Gastrocnemius medialis (tissue), 4 donors: ENCODE results near the gene UCHL3. TPM values are rescaled to one million over a fixed set of nuclear protein-coding genes. Genes with fewer than 3 reads are reported as not detected.
A peak's percentile ranks its signal among the peaks of the same experiment; 100 is the strongest.

ENCODE experiments used
- ATAC-seq, 2 donors: fragments of 150-250 bp; one replicate each; pipeline ENCODE4 v1.9.1; 2016
- DNase-seq, 2 donors: peaks; one replicate each; pipeline ENCODE4 v3.0.0-alpha.2; 2019
- H3K27ac ChIP-seq, 4 donors: fragments of 200-600 bp; sonication (generic); 1 replicate in 1 of 4; 2 replicates in 3 of 4; pipeline ENCODE4 v1.5.1; 2016 to 2018; ENCODE audit warnings: mild to moderate bottlenecking in 2 of 4, moderate library complexity in 1 of 4
- H3K27me3 ChIP-seq, 3 donors: fragments of 200-600 bp; sonication (generic) in 2 of 3; 1 replicate in 1 of 3; 2 replicates in 2 of 3; pipeline versions ENCODE4 v1.5.1 to v1.6.0; 2016 to 2019; ENCODE audit warnings: mild to moderate bottlenecking in 1 of 3, moderate library complexity in 1 of 3
- H3K36me3 ChIP-seq, 2 donors: fragments of 200-600 bp; sonication (generic) in 1 of 2; one replicate each; pipeline ENCODE4 v1.5.1; 2017 to 2018
- H3K4me1 ChIP-seq, 2 donors: fragments of 200-600 bp; sonication (generic) in 1 of 2; one replicate each; pipeline ENCODE4 v1.5.1; 2016 to 2017; ENCODE audit warnings: mild to moderate bottlenecking in 2 of 2
- H3K4me3 ChIP-seq, 4 donors: fragments of 200-600 bp; sonication (generic) in 3 of 4; 1 replicate in 1 of 4; 2 replicates in 3 of 4; pipeline ENCODE4 v1.5.1; 2016 to 2019; ENCODE audit warnings: mild to moderate bottlenecking in 2 of 4
- H3K9me3 ChIP-seq, 3 donors: fragments of 200-600 bp; sonication (generic) in 2 of 3; 1 replicate in 1 of 3; 2 replicates in 2 of 3; pipeline ENCODE4 v1.5.1; 2016 to 2019
- CTCF ChIP-seq, 5 experiments: fragments of 450-650 bp in 3 of 5; fragments of 200-600 bp in 2 of 5; sonication (generic) in 2 of 5; IDR thresholded peaks in 4 of 5; conservative IDR thresholded peaks in 1 of 5; 1 replicate in 4 of 5; 2 replicates in 1 of 5; pipeline ENCODE4 v1.5.1; 2016 to 2019; ENCODE audit warnings: antibody characterized with exemption in 5 of 5, mild to moderate bottlenecking in 3 of 5, moderate library complexity in 3 of 5
- POLR2A ChIP-seq, 2 donors: fragments of 450-650 bp; IDR thresholded peaks; one replicate each; pipeline ENCODE4 v1.6.1; 2017; ENCODE audit warnings: antibody characterized with exemption in 2 of 2, mild to moderate bottlenecking in 2 of 2, moderate library complexity in 2 of 2
- in situ Hi-C, 4 donors: fragments of 200-750 bp; cut with MboI; loops; one replicate each; pipeline versions ENCODE4 v1.15.0 to v1.8.0; 2017; ENCODE audit warnings: low sequenced_read_pairs in 4 of 4
- intact Hi-C: fragments of 100-400 bp; cut with DNase I; formaldehyde crosslinking; loops from one replicate; pipeline ENCODE4 v1.15.1; 2023; ENCODE audit warnings: low total_unique reads
- total RNA-seq, 4 donors: library from RNA; depleted of rRNA; stranded (reverse); fragments of >200 nt; gene quantifications; one replicate each; pipeline versions ENCODE4 v1.1.0 to v1.2.3, GENCODE V29; 2016

The UCHL3 gene
- total RNA-seq, 4 donors from 2014 or later: 40.2 to 67.5 (median 44.2) TPM

GRCh38 chr13:75635101-75635827, 85.7 kb downstream of the UCHL3 start:
- Histone ChIP-seq H3K27me3 (peaks cover 0 to 2% (median 0%) of the 10 kb centered on the region in 3 donors), H3K4me1 (peaks cover 0 to 8% of the 10 kb centered on the region in 2 donors), H3K27ac (peak overlapping the region in 2 of 4 donors; percentile 23 to 43), H3K9me3 (no peaks in the 10 kb centered on the region), H3K36me3 (no peaks in the 10 kb centered on the region), H3K4me3 (peak overlapping the region; percentile 63 to 77 (median 68))
- TF ChIP-seq CTCF (IDR thresholded peaks at IDR 0.05 in 4 of 5, conservative IDR thresholded peaks at IDR 0.05 in 1 of 5) (no peak), POLR2A (IDR thresholded peaks at IDR 0.05) (no peak)
- no peak for DNase-seq
- intact Hi-C loops: no loop called here
- in situ Hi-C loops: no loop called here
- ATAC-seq: peak in 1 of 2 donors; percentile 31

GRCh38 chr13:75635828-75636435, 86.3 kb downstream of the UCHL3 start, which contains the start of gene LMO7:
Gene LMO7, plus strand, starts transcription at chr13:75636330. Its CDS starts 328 bp downstream, at chr13:75636658.
- intact Hi-C loops: no loop called here
- Histone ChIP-seq H3K27ac (peak within 1 kb of the TSS in 2 of 4 donors; percentile 23 to 43), H3K4me3 (peak within 1 kb of the TSS; percentile 63 to 77 (median 68)), H3K9me3 (no peaks in the 10 kb centered on the region), H3K27me3 (peaks cover 0 to 2% (median 0%) of the 10 kb centered on the region in 3 donors), H3K36me3 (no peaks in the 10 kb centered on the region), H3K4me1 (peaks cover 0 to 8% of the 10 kb centered on the region in 2 donors)
- ATAC-seq (peak; percentile 41 to 73), DNase-seq (no peak)
- in situ Hi-C loops: no loop called here
- no peak for TF ChIP-seq POLR2A (IDR thresholded peaks at IDR 0.05)
- no peak for TF ChIP-seq CTCF (IDR thresholded peaks at IDR 0.05 in 4 of 5, conservative IDR thresholded peaks at IDR 0.05 in 1 of 5)

- Histone ChIP-seq H3K9me3 (no peaks in the 10 kb centered on the region), H3K4me1 (peaks cover 0 to 8% of the 10 kb centered on the region in 2 donors), H3K27me3 (peaks cover 0 to 2% (median 0%) of the 10 kb centered on the region in 3 donors), H3K4me3 (peak overlapping the region; percentile 63 to 77 (median 68)), H3K36me3 (no peaks in the 10 kb centered on the region), H3K27ac (no peak overlapping the region)
- DNase-seq (no peak), ATAC-seq (peak; percentile 18 to 38)
- intact Hi-C loops (no loop called here), in situ Hi-C loops (no loop called here)
- TF ChIP-seq POLR2A (IDR thresholded peaks at IDR 0.05) (no peak), CTCF (IDR thresholded peaks at IDR 0.05 in 4 of 5, conservative IDR thresholded peaks at IDR 0.05 in 1 of 5) (no peak)
These were observed 87.0 kb downstream of the UCHL3 start for GRCh38 chr13:75636436-75637180.

GRCh38 chr13:75637181-75637750, 87.7 kb downstream of the UCHL3 start:
- H3K4me3 ChIP-seq: peak overlapping the region in 3 of 4 donors; percentile 63 to 70 (median 66)
- TF ChIP-seq CTCF (IDR thresholded peaks at IDR 0.05 in 4 of 5, conservative IDR thresholded peaks at IDR 0.05 in 1 of 5) (no peak), POLR2A (IDR thresholded peaks at IDR 0.05) (no peak)
- H3K27me3 ChIP-seq: peaks cover 0 to 2% (median 0%) of the 10 kb centered on the region in 3 donors
- H3K36me3 ChIP-seq: no peaks in the 10 kb centered on the region
- in situ Hi-C loops: no loop called here
- intact Hi-C loops: no loop called here
- H3K27ac ChIP-seq: no peak overlapping the region
- DNase-seq (no peak), ATAC-seq (no peak)
- peaks cover 0 to 8% of the 10 kb centered on the region in 2 donors for H3K4me1 ChIP-seq
- no peaks in the 10 kb centered on the region for H3K9me3 ChIP-seq
